Activated CD8-positive, alpha-beta memory T cell treated with anti-CD3 and anti-CD28 coated beads for 1 hour (primary cell): ENCODE data around the gene PIR.

ENCODE experiments used
- DNase-seq, 2 donors: peaks; one replicate each; pipeline ENCODE4 v3.0.0-alpha.2; 2020; ENCODE audit warnings: low read depth in 1 of 2; ENCODE audit errors: extremely low read depth in 1 of 2

Gene PIR

DNA sequence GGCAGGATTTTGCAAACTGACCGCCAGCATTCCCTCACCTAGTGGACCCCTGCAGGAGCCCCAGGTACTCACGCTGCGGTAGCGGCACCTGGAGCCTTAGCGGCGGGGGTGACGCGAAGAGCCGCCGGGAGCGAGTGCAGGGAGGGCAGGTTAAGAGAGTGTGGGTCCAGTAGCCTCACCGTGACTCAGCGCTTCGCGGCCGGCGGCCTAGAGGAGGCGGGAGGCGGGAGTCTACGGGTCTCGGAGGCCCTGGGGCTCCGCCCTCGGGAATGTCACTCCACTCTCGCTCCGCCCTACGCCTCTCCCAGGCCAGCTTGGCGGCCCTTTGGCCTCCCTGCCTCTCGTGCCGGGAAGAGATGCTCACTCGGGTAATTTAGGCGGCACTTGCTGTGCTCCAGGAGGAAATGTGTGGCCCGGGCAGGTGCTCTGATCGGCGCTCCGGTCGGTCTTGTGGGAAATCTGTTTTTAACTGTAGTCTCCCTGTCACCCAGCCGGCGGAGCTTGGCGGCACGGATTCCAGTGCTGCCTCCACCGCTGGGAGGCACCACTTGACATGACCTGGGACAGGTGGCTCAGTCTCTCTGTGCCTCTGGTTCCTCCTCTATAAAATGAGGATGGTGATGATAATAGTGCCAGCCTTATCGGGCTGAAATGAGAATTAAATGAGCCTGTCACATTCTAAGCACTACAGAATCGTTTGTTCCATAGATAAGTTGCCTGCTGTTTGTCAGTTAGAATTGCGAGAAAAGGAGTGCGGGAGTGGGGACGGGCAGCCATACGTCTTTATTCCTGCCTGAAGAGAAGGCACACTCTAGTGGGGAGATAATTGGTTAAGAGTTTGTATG is at the start of gene PIR:
PIR (minus strand) TSS at position 216 of the 845 bp plus-strand sequence. CDS start 2,076 bp downstream, outside the sequence.
- DNase-seq, result peak in 1 of 2 donors; percentile 12

DNA sequence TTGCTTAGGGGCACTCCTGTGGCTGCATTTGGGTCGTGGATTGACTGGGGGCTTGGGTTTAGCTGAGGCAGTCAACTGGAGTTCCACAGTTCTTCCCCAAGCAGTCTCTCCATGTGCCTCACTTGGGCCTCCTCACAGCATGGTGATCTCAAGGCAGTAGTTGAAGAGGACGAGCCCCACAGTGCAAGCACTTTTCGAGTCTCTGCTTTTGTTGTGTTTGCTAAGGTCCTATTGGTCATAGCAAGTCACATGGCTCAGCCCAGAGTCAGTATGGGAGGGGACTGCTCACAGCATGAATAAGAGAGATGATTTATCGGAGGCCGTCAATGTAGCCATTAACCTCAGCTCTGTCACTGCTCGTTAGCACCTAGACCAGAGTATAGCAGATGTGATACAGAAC is 37.2 kb upstream of the PIR start:
- DNase-seq, result no peak

GRCh38 chrX:15529165-15529564 is 36.0 kb upstream of the PIR start:
- no peak for DNase-seq

DNA sequence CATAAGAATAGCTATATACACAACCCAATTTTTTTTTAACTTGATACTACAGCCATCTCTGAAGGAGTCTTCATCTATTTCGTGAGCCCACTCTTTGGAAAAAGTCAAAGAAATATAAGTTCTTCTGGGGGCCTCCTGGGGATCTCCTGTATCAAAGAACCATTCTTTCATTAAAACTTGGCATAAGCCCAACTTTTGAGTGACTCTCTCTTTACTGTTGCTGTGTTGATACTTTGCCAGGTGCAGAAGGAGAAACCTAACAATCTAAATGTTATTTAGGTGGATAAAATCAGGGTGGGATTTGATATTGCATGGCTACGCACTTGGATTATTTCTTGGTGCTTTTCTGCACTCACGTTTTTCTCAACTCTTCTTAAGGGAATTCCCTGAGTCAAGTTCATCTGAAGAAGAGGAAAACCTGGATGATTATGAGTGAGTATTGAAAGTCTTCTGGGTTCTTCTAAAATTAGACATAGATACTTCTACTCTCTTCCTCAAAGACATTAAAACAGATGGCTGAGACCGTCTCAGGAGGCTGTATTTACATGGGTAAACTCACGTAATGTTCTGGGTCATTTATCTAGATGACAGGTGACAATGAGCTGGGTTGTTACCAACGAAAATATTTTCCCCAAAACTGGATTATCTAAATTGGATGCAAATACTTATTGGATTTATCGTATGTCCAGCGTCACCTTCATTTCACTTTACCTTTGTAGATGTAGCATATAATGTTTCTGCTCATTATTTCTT is 32.7 kb upstream of the PIR start:
- DNase-seq, result no peak

- no peak for DNase-seq
Measured at GRCh38 chrX:15524417-15524816, 31.3 kb upstream of the PIR start.

DNA sequence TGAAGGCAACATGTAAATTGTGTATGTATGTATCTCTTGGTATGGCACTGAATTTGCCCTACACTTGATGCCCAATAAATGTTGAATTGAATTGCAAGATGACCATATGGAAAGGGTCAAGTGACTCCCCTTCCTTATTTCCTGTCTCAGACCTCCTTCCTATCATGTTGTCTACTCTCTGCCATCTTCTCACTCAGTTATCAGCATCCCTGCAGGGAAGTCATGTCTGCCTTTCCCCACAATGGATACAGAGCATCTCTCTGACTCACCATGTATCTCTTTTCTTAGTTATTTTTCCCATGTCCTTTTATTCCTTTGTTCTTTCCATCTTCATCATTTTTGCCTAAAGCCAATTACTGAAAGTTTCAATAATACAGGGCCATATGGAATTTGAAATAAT is 30.0 kb upstream of the PIR start:
- no peak for DNase-seq

- no peak for DNase-seq
Measured at GRCh38 chrX:15522464-15522863, 29.3 kb upstream of the PIR start.

- DNase-seq, result no peak
Measured at GRCh38 chrX:15515931-15516330, 22.8 kb upstream of the PIR start.

- DNase-seq, result no peak
Measured at GRCh38 chrX:15514279-15514678, 21.1 kb upstream of the PIR start.

DNA sequence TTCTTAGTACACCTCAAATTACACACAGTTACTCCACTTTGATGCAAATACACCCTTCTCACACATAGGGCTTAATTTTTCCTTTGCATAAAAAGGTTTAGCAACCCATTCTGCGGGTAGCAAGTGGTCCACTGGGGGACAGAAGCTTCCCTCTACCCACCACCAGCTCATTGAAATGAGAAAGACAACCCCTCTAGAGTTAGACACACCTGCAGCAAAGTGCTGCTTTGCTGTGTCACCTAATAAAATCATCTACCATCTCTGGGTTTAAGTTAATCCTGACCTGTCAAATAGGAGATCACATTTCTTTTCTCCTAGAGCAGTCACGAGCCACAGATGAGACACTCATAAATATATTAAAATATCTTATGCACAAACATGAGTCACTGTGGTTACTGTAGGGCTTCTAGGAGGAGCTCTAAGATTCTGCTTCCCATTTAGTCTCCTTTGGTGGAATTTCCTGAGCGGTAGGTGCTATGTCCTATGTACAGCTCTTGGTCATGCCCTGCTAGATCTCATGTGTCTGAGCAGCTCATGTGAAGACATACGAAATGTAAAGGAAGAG is 19.4 kb upstream of the PIR start:
- DNase-seq, result no peak

DNA sequence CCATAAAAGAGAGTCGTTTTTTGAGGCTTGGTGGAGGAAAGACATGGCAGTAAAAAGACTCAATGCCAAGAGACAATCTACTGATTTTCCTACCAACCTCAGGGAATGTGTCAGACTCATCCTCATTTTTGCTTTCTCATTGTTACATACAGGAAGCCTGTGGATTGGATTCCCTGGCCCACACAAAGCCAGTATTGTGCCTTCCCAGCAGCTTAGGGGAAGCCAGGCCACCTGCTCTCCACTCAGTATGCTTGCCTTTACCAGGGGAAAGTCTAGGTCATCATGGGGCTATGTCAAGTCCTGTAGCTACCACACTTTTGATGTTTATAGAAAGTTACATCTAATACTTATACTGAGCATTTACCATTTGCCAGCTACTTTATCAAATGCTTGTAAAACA is 18.4 kb upstream of the PIR start:
- DNase-seq, result no peak

GRCh38 chrX:15509845-15510244 is 16.7 kb upstream of the PIR start:
- no peak for DNase-seq

- DNase-seq, result no peak
Measured at GRCh38 chrX:15507005-15507404, 13.9 kb upstream of the PIR start.

DNA sequence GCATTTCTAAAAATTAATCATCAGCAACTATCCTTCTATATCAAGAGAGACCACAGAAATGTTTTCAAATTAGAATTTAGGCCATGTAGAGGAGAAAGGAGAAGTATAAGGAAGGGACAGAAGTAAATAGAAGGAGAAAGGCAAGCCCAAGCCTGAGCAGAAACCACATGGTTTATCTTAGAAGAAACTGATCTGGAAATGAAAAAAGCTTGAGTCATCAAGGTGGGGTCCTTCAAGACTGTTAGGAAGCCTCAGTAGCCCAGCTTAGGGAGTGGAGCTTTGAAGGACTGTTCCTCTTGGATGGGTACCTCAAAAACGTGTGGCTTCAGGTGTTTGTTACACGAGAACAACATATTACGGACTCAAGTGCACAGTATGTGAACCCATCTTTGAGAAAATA is 12.0 kb upstream of the PIR start:
- no peak for DNase-seq

DNA sequence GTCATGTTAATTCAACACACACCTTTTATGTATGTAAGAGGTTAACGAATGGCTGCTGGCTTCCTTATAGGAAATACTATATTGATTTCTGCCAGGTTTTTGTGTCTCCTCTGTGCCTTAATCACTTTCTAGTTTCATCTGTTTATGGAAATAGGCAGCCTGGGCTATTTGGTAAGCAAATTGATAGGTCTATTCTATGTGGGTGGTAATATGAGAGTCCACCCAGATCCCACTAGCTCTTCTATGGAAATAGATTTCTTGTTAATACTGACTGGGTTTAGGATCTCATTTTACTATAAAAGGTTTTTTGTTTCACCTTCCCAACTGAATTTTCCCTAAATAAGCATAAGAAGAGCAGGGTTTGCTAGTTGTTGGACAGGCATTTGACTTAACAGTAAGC is 11.5 kb upstream of the PIR start:
- DNase-seq, result no peak

GRCh38 chrX:15501506-15501905 is 8.4 kb upstream of the PIR start:
- DNase-seq, result no peak

- no peak for DNase-seq
Measured at GRCh38 chrX:15500497-15500966, 7.4 kb upstream of the PIR start, which contains the start of gene BMX. BMX (plus strand) TSS chrX:15500807; CDS start chrX:15508354, 7,547 bp downstream.

GRCh38 chrX:15499976-15500375 is 6.8 kb upstream of the PIR start:
- no peak for DNase-seq

DNA sequence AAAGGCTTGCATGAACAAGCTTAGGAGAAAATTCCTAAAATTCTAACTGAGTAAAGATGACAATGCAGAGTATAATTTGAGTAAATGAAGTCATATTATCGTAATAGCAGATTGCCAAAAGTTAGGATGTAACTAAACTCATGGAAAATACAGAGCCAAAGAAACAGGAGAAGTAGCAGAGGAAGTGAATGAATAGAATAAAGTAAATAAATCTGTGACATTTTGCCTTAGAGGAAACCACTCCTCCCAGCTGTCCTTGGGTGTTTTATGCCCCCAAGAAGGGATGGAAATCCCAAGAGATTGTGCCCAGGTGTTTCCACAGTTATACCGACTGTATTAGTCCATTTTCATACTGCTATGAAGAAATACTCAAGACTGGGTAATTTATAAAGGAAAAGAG is 5.6 kb upstream of the PIR start:
- DNase-seq, result no peak

DNA sequence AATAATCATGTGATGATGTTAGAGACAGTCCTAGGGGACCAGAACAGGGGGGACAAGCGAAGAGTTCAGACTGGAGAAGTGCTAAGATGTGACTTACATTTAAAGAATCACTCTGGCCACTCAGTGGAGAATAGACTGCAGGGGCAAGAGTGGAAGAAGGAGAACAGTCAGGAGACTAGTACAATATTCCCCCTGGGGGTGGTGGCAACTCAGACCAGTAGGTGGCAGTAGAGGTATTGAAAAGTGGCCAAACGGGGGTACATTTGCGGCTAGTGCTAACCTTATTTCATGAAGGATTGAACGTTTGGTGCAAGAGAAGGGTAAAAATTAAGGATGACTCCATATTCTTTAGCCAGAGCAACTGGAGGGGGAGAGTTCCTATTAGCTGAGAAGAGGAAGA is 4.7 kb upstream of the PIR start:
- peak in 1 of 2 donors; percentile 9 for DNase-seq

GRCh38 chrX:15496824-15497223 is 3.7 kb upstream of the PIR start:
- DNase-seq, result no peak

GRCh38 chrX:15495801-15496200 is 2.7 kb upstream of the PIR start:
- no peak for DNase-seq
